HepG2 (cell line): ENCODE results near the gene OSER1. TPM values are rescaled to one million over a fixed set of nuclear protein-coding genes. Genes with fewer than 3 reads are reported as not detected.

Experiments used
- CENPX ChIP-seq: sonication (generic); formaldehyde crosslinking; IDR thresholded peaks from 2 replicates; pipeline ENCODE4 v1.9.0; 2021; ENCODE audit warnings: mild to moderate bottlenecking, missing genetic modification reagents, moderate library complexity
- ESRRA ChIP-seq: sonication (generic); formaldehyde crosslinking; IDR thresholded peaks from 2 replicates; pipeline ENCODE4 v1.5.1; 2020; ENCODE audit warnings: mild to moderate bottlenecking, low read depth, missing genetic modification reagents
- ETS1 ChIP-seq: sonication (generic); formaldehyde crosslinking; IDR thresholded peaks from 2 replicates; pipeline ENCODE4 v1.4.0; 2020; ENCODE audit warnings: missing genetic modification reagents
- HIC2 ChIP-seq: sonication (generic); formaldehyde crosslinking; IDR thresholded peaks from 2 replicates; pipeline ENCODE4 v1.9.0; 2022; ENCODE audit warnings: low read depth, missing genetic modification reagents
- HOXA7 ChIP-seq: sonication (generic); formaldehyde crosslinking; IDR thresholded peaks from 2 replicates; pipeline ENCODE4 v1.8.1; 2022; ENCODE audit warnings: mild to moderate bottlenecking, missing genetic modification reagents, moderate library complexity
- NR2F2 ChIP-seq: IDR thresholded peaks from 2 replicates; pipeline ENCODE4 v1.6.1; 2012; ENCODE audit warnings: low read depth, inconsistent platforms, borderline replicate concordance
- PRDM4 ChIP-seq: sonication (generic); formaldehyde crosslinking; IDR thresholded peaks from 2 replicates; pipeline ENCODE4 v1.9.0; 2021; ENCODE audit warnings: missing genetic modification reagents, borderline replicate concordance
- RFXAP ChIP-seq: sonication (generic); formaldehyde crosslinking; IDR thresholded peaks from 2 replicates; pipeline ENCODE4 v1.4.0; 2020; ENCODE audit warnings: missing genetic modification reagents, borderline replicate concordance
- SKIL ChIP-seq: sonication (generic); formaldehyde crosslinking; IDR thresholded peaks from 2 replicates; pipeline ENCODE4 v1.8.0; 2022; ENCODE audit warnings: missing genetic modification reagents, mild to moderate bottlenecking, moderate library complexity, borderline replicate concordance
- TAF15 ChIP-seq: fragments of 200-400 bp; formaldehyde crosslinking; IDR thresholded peaks from one replicate; pipeline ENCODE4 v1.6.1; 2018; ENCODE audit warnings: mild to moderate bottlenecking, low read depth, low read length; ENCODE audit not compliant: poor library complexity, severe bottlenecking
- TGIF2 ChIP-seq: IDR thresholded peaks from 2 replicates; pipeline ENCODE4 v1.6.1; 2016; ENCODE audit warnings: control low read depth, missing compliant biosample characterization
- ZNF136 ChIP-seq: sonication (generic); formaldehyde crosslinking; IDR thresholded peaks from 2 replicates; pipeline ENCODE4 v1.8.1; 2022; ENCODE audit warnings: low read depth, mild to moderate bottlenecking, moderate library complexity, missing genetic modification reagents
- ZNF317 ChIP-seq: sonication (generic); formaldehyde crosslinking; IDR thresholded peaks from 2 replicates; pipeline ENCODE4 v1.5.0; 2020; ENCODE audit warnings: mild to moderate bottlenecking, missing genetic modification reagents
- ZNF367 ChIP-seq: sonication (generic); formaldehyde crosslinking; IDR thresholded peaks from 2 replicates; pipeline ENCODE4 v1.4.0; 2020; ENCODE audit warnings: missing genetic modification reagents, borderline replicate concordance
- ZNF629 ChIP-seq: sonication (generic); formaldehyde crosslinking; conservative IDR thresholded peaks from 2 replicates; pipeline ENCODE4 v1.5.0; 2020; ENCODE audit warnings: missing genetic modification reagents
- polyA plus RNA-seq, 8 experiments: library from polyadenylated mRNA; depleted of rRNA in 3 of 8; stranded (reverse) in 7 of 8; unstranded in 1 of 8; fragments of >200 nt; fragmentation: Illumina TruSeq in 4 of 8; extraction: Trizol in 4 of 8; gene quantifications; 2 replicates each; pipeline versions ENCODE4 v1.2.1 to v1.2.3, GENCODE V29; 2011 to 2016; ENCODE audit warnings: low read depth in 4 of 8, missing spikeins in 1 of 8, mixed read lengths in 1 of 8; ENCODE audit not compliant: insufficient read depth in 1 of 8
- total RNA-seq, 5 experiments: library from RNA; depleted of rRNA; stranded (reverse); fragments of >200 nt; fragmentation: Illumina TruSeq; extraction: Trizol; gene quantifications; 2 replicates each; pipeline ENCODE4 v1.2.3, GENCODE V29; 2016; ENCODE audit warnings: low read depth in 1 of 5

Gene OSER1
- total and polyA plus RNA-seq, 2 of the 13 experiments (the other 11 are each of a cell fraction or from before 2014, with no cell fraction given): 71.2 to 71.5 TPM

- no peak for TF ChIP-seq ZNF317
- 0 out of 2 replicates have a peak, but pooled peaks have one; percentile 47 for TF ChIP-seq ZNF136 (CRISPR knock-in tag)
- no peak for TF ChIP-seq SKIL (CRISPR knock-in tag)
- TF ChIP-seq ETS1 (CRISPR knock-in tag): no peak
- no peak for TF ChIP-seq ESRRA (CRISPR knock-in tag)
- no peak for TF ChIP-seq HOXA7
- peak; percentile 36; the same call in 1 of the 2 replicates for TF ChIP-seq NR2F2
- TF ChIP-seq ZNF629 (CRISPR knock-in tag): no peak
- TF ChIP-seq HIC2 (CRISPR knock-in tag): no peak
- TF ChIP-seq ZNF367 (CRISPR knock-in tag): no peak
- no peak for TF ChIP-seq CENPX (CRISPR knock-in tag)
- no peak for TF ChIP-seq RFXAP (CRISPR knock-in tag)
- 0 out of 2 replicates have a peak, but pooled peaks have one; percentile 71 for TF ChIP-seq PRDM4
- peak; percentile 55; the same call in 1 of the 2 replicates for TF ChIP-seq TGIF2
- TF ChIP-seq TAF15: no peak
Observed at GRCh38 chr20:44217342-44218092, 6.9 kb upstream of the OSER1 start (continued).
